Measurements from ENCODE around the gene MYO1H.
"Not testable (repeated sequence)": the region's sequence is repeated elsewhere in the genome, so short reads cannot be mapped to it uniquely, and the experiment has no call there.

Gene MYO1H

GRCh38 chr12:109466821-109467220 is 119.1 kb downstream of the MYO1H start:
- H3K27ac ChIP-seq: no peak overlapping the region
- TF ChIP-seq, protein P1, sequence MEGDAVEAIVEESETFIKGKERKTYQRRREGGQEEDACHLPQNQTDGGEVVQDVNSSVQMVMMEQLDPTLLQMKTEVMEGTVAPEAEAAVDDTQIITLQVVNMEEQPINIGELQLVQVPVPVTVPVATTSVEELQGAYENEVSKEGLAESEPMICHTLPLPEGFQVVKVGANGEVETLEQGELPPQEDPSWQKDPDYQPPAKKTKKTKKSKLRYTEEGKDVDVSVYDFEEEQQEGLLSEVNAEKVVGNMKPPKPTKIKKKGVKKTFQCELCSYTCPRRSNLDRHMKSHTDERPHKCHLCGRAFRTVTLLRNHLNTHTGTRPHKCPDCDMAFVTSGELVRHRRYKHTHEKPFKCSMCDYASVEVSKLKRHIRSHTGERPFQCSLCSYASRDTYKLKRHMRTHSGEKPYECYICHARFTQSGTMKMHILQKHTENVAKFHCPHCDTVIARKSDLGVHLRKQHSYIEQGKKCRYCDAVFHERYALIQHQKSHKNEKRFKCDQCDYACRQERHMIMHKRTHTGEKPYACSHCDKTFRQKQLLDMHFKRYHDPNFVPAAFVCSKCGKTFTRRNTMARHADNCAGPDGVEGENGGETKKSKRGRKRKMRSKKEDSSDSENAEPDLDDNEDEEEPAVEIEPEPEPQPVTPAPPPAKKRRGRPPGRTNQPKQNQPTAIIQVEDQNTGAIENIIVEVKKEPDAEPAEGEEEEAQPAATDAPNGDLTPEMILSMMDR (IDR thresholded peaks at IDR 0.05): no peak
- no peak for TF ChIP-seq ZFX (IDR thresholded peaks at IDR 0.05; ENCODE audit: borderline replicate concordance)

- no peak overlapping the region for H3K27ac ChIP-seq
- TF ChIP-seq, protein P1 (IDR thresholded peaks at IDR 0.05): no peak
- no peak for TF ChIP-seq ZFX (IDR thresholded peaks at IDR 0.05; ENCODE audit: borderline replicate concordance)
These were observed 120.4 kb downstream of the MYO1H start for GRCh38 chr12:109467978-109468676.

DNA sequence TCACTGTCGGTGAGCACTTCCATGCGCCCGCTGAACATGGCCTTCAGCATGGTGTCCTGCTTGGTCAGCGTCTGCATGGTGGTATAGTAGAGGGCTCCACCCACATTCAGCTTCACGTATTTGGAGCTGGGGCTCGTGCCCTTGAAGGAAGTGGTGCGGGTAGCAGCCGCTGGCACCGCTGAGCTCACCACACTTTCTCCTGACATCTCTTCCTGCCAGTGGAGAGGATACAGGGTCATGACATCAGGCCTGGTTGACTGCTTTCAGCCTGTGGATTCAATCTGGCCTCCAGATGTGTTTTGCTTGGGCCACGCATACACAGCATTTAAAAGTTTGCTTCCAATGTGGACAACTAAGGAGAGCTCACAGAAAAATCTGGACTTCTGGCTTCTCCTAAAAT is 121.8 kb downstream of the MYO1H start:
- H3K27ac ChIP-seq: no peak overlapping the region

GRCh38 chr12:109473006-109473405 is 125.3 kb downstream of the MYO1H start:
- no peak for TF ChIP-seq ZFX (IDR thresholded peaks at IDR 0.05; ENCODE audit: borderline replicate concordance)
- TF ChIP-seq, protein P1 (IDR thresholded peaks at IDR 0.05): no peak

More for the DNA sequence above, 121.8 kb downstream of the MYO1H start:
- TF ChIP-seq ZFX (IDR thresholded peaks at IDR 0.05; ENCODE audit: borderline replicate concordance): no peak
- TF ChIP-seq, protein P1 (IDR thresholded peaks at IDR 0.05): no peak

GRCh38 chr12:109473526-109474270 is 126.0 kb downstream of the MYO1H start:
- H3K27ac ChIP-seq: not testable (repeated sequence)

More at GRCh38 chr12:109473006-109473405, 125.3 kb downstream of the MYO1H start:
- no peak overlapping the region for H3K27ac ChIP-seq

- no peak overlapping the region for H3K27ac ChIP-seq
- TF ChIP-seq, protein P1 (IDR thresholded peaks at IDR 0.05): no peak
- TF ChIP-seq ZFX (IDR thresholded peaks at IDR 0.05; ENCODE audit: borderline replicate concordance): no peak
These were observed 127.4 kb downstream of the MYO1H start for GRCh38 chr12:109475121-109475520.

- no peak for TF ChIP-seq ZFX (IDR thresholded peaks at IDR 0.05; ENCODE audit: borderline replicate concordance)
- TF ChIP-seq, protein P1 (IDR thresholded peaks at IDR 0.05): no peak
- H3K27ac ChIP-seq: peak overlapping the region; percentile 78
These were observed 128.5 kb downstream of the MYO1H start for GRCh38 chr12:109475993-109476806.
